HG02973 (cell line): Measurements from ENCODE around the gene PTPRN2.
"Not testable (repeated sequence)": the region's sequence is repeated elsewhere in the genome, so short reads cannot be mapped to it uniquely, and the experiment has no call there.

Experiments
- ATAC-seq: cut with Tn5 transposase; IDR thresholded peaks from one replicate; pipeline ENCODE4 v1.9.1; 2021; ENCODE audit warnings: moderate library complexity; ENCODE audit not compliant: unreplicated experiment

PTPRN2 gene

DNA sequence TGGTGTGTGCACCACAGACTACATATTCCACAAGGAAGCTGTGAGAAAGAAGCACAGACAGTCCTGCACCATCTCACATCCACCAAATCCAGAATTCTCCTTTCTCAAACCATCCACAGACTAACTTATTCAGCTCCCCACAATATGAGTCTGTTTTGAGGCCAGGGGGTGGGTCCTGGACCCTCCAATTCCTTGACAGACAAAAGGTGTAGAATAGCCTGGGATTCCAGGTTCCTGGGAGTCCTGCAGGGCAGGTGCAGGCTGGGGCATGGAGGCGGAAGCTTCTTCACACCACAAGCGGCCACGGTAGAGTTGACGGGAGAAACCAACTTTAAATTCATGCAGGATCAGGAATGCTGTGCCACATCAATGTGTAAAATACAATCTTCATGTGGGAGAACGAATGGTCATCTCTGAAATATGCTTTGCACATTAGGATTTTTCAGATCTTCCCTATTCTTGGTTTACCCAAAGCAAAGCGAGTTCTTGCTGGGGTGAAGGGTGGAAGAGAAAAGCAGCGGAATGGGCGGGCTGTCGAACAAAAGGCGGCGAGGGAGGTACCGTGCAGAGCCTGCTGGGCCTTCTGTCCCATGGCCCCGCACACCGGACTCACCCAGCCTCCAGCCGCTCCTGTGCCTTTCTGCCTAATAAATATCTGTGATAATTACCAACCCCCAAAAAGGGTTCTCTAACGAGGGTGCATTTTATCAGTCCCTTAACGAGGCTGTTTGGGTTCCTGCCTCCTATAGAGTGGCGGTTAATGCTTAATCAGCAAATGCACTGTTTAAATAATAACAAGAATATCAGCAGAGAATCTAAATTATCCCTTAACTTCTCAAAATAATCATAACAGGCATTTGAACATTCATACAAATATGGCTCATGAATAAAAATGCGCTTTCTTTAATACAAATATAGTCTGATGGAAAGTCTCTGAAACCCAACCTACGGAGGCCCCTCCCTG, 736.9 kb downstream of the PTPRN2 start:
- ATAC-seq, result no peak

DNA sequence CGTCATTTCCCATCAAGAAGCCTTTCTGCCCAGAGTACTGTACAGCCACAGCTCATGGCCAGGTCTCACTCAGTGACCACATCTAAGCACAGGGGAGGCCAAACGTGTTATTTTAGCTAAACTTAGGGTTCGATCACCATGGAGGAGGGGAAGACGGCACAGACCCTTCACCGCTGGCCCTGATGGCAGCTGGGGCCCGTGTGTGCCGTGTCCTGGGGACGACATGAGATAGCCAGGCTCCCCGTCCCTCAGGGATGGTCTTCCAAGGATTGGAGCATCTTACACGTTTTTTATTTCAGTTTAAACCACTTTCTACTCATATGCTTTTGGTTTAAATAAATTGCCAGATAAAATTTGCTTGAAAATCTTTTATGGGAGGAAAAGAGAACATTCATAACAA, 737.9 kb downstream of the PTPRN2 start:
- no peak for ATAC-seq

DNA sequence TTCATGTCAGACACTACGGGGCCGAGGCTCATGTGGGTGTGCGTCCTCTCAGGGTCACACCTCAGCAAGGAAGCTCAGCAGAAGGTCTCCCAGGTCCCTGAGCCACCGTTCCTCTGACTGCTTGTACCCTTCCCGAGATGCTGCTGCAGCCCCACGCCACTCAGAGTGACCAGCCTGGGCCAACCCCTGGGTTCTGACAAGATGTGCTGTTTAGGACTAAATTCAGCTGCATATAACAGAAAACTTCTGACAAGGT, 738.4 kb downstream of the PTPRN2 start:
- no peak for ATAC-seq

DNA sequence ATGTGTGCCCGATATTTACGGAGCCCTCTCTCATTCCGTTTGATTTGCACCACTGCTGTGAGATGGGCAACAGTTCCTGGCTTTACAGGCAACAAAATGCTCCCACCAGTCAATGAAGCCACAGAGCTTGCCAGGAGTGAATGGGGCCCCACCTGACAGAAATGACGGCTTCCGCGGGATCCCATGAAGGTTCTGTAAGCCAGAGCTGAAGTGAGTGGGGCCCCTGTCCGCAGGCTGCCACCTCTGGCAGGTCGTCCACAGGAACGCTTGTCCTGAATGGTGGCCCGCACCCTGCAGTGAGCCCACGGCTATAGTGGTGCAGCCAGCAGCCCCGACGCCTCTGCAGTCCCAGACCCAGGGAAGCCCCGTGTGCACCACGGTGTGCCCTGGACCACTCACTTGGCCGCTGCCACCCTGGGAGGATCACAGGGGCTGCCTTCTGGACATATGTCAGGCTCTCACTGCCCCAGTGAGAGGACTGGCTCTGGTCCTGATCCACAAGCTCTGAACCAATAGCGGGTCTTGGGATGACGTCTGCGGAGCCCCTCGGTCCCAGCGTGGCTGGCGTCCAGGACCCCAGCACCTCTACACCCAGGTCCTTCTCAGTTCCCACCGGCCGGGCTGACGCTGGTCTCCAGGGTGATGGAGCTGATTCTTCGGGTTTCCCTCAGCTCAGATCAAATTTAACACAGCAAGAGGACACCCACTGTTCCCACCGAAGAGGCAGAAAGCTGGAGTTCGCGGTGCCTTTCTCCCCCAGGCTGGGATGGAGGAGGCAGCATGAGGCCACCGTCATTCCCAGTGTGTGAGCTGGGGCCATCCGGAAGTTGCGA, 738.9 kb downstream of the PTPRN2 start:
- ATAC-seq, result no peak

DNA sequence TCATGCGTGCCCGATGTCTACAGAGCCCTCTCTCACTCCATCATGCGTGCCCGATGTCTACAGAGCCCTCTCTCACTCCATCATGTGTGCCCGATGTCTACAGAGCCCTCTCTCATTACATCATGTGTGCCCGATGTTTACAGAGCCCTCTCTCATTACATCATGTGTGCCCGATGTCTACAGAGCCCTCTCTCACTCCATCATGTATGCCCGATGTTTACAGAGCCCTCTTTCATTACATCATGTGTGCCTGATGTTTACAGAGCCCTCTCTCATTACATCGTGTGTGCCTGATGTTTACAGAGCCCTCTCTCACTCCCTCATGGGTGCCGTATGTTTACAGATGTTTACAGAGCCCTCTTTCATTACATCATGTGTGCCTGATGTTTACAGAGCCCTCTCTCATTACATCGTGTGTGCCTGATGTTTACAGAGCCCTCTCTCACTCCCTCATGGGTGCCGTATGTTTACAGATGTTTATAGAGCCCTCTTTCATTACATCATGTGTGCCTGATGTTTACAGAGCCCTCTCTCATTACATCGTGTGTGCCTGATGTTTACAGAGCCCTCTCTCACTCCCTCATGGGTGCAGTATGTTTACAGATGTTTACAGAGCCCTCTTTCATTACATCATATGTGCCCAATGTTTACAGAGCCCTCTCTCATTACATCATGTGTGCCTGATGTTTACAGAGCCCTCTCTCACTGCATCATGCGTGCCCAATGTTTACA, 739.7 kb downstream of the PTPRN2 start:
- not testable (repeated sequence) for ATAC-seq

DNA sequence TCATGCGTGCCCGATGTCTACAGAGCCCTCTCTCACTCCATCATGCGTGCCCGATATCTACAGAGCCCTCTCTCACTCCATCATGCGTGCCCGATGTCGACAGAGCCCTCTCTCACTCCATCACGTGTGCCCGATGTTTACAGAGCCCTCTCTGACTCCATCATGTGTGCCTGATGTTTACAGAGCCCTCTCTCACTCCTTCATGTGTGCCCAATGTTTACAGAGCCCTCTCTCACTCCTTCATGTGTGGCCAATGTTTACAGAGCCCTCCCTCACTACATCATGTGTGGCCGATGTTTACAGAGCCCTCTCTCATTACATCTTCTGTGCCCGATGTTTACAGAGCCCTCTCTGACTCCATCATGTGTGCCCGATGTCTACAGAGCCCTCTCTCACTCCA, 740.9 kb downstream of the PTPRN2 start:
- not testable (repeated sequence) for ATAC-seq

DNA sequence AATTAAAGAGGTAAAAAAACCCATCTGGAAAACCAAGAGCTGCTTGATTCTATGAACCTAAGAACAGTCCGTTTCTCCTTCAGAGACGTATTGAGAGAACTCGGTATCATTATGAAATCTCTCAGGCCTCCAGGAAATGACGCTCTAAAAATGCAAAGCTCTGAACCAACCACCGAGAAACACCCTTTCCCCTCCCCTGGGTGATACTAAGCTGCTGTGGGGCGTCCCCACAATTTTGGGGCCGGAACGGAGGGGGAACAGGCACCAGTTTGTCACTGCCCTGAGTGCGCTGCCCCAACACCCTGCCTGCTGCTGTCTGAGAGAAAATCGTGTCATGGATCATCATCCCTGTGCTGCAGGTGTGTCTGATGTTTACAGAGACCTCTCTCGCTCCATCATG, 741.4 kb downstream of the PTPRN2 start:
- no peak for ATAC-seq

DNA sequence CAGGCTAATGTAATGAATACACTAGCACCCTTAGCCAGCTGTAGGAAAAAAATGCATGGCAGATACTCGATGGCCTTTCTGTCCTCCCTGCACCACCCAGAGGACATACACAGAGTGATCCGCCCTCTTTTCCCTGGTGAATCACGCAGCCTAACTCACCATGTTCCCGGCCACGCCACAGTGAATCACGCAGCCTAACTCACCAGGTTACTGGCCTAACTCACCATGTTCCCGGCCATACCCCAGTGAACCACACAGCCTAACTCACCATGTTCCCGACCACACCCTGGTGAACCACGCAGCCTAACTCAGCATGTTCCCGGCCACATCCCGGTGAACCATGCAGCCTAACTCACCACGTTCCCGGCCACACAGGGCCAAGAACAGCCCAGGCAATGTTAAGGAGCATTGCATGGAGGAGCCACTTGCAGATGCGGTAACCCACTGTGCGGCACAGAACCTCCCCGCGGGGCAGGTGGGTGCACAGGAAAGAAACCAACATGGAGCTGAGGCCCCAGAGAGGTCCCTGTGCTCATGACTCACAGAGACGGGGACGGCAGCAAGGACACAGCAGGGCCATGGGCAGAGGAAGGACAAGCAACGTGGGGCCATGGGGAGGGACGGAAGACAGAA, 742.3 kb downstream of the PTPRN2 start:
- ATAC-seq, result no peak

DNA sequence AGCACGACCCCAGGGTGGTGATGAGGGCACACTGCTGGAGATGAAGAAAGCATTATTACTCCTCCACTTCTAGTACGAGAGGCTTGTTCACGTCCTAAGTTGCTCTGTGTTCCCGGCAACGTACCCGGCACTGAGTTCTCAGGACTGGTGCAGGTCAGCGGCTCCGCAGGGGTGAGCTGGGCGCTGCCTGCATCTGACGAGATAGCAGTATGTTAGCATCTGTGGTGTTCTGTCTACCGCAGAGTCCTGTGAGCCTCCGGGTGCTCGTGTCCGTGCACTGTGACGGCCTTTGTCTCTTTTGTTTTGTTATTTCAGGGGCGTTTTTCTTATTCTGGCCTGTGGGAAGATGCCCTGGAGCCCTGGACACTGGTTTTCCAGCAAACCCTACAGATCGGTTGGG, 743.0 kb downstream of the PTPRN2 start:
- no peak for ATAC-seq

DNA sequence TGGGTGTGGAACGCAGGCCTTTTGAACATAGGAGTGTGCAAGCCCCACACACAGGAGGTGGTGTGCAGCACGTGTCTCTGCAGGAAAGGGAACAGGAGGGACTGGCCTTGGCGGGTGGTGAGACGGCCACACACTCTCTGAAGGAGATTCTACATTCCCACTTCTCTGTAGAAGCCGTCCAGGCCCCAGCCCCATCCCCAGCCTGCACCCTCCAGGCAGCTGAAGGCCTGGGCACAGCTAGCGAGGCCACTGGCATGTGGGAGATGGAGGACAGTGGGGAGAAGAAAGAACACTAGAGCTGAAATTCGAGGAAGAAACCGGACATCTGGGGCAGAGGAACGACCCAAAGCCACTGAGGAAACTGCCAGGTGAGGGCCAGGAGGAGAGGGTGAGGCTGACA, 743.5 kb downstream of the PTPRN2 start:
- no peak for ATAC-seq

DNA sequence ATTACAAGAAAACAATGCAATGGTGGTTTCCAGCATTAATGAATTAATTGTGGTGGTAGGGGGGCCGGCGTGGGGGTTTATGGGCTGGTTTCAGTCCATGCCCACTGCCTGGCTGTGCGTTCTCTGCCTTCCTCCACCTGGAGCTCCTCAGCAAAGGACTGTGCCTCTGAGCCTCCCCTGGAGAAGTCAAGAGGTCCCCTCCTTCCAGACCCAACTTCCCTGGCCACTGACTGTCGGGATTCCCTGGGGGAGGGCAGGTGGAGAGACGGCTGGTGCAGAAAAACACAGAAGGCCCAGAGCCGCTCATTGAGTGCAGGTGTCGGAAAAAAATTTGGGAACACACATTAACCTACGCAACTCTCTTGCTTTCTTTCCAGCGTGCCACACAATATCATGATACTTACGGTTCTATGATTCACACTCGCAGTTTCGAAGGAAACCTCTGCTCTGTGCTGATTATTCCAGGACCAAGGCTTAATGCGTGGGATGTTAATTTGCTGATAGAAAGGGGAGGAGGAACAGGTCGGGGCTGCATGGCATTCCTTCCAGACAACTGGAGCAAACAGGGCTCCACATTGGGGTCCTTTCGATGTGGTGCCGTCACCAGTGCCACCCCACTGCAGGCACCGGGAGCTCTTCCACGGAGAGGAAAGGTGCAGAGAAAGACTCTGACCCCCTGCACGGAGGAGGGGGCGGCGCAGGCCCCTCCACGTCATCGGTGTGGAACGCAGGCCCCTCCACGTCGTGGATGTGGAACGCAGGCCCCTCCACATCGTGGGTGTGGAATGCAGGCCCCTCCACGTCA, 744.1 kb downstream of the PTPRN2 start:
- no peak for ATAC-seq

DNA sequence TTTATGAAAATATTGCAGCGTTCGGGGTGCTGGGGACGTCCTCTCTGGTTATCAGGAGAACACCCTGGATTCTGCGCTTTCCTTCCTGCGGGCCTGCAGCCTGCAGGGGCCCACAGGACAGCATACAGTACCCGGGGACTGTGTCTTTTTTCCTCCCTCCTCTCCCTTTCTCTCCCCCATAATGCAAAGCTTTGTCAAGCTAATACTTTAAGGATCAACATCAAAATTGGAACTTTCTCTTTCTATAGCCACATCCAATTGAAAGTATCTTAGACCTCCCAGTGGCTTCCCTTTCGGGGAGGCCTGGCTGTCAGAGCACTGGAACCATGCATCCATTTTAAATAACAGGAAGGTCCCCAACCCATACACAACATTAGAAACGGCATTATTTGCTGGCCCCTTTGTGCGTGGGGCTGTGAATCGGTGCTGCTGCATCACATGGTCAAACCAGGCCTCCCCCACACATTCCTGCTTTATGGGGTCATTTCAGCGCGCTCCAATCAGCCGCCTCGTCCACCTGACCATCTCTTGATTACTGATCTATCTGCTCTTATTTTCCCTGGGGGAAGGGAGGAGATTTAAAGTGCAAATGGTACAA, 745.8 kb downstream of the PTPRN2 start:
- ATAC-seq, result no peak

DNA sequence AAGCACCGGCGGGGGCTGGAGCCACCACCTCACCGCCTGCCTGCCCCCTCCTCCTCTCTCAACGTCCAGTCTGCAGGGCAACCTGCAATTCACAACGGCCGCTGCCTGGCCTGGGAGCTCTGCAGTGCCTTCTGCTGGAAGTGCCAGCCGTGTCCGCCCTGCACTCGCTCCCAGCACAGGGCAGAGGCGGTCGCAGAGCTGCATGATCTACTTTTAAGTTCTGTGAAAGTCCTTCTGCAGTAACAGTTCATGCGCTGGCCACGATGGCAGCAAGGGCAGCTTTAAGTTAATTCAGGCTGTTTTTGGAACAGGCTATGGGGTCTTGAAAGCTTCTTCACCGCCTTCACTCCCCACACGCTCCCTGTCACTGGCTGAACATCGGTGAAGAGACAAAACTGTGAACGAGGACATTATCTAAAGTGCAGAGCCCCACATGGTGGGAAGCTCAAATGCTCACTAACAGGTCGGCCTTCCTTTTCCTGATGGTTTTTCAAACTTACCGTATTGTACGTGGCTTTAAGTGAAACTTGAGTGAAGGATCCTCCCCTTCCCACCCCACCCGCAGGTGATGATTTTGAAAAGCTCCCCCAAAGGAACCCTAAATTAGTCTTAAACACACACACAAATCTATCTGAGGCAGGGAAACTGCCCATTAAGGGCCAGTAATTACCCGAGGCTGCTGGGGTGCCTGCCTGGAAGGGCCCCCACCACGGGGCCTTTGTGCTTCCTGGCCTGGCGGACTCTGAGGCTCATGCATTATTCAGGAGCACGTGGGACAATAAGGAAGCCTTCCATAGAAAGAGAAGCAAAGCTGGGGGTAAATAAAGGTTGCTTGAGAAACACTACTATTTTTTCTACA, 746.5 kb downstream of the PTPRN2 start:
- no peak for ATAC-seq

DNA sequence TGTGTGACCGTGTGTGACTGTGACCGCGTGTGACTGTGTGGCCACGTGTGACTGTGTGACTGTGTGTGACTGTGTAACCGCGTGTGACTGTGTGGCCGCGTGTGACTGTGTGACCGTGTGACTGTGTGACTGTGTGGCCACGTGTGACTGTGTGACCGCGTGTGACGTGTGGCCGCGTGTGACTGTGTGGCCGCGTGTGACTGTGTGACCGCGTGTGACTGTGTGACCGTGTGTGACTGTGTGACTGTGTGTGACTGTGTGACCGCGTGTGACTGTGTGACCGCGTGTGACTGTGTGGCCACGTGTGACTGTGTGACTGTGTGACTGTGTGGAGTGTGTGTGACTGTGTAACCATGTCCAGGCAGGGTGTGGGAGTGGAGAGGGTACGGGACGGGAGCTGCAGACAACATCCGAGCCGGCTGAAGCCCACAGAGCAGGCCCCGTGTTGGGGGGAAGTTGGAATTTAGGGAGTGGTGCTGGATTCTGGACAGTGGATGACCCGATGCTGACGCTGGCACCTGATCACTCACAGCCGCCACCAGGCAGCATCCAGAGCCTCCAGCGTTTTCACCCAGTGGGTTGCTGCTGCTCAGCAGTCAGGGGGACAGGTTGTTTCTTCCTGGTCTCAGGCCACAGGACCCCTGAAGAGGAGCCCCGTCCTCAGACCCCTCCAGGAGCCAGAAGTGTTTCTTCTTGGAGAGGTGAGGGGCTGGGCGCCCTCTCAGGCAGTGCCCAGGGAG, 747.3 kb downstream of the PTPRN2 start:
- no peak for ATAC-seq

DNA sequence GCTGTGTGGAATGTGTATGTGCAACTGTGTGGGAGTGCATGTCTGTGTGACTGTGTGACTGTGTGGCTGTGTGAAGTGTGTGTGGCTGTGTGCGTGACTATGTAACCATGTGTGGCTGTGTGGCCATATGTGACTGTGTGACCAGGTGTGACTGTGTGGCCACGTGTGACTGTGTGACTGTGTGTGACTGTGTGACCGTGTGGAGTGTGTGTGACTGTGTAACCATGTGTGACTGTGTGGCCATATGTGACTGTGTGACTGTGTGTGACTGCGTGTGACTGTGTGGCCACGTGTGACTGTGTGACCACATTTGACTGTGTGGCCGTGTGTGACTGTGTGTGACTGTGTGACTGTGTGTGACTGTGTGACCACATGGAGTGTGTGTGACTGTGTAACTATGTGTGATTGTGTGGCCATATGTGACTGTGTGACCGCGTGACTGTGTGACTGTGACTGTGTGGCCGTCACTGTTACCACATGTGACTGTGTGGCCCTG, 747.9 kb downstream of the PTPRN2 start:
- no peak for ATAC-seq

DNA sequence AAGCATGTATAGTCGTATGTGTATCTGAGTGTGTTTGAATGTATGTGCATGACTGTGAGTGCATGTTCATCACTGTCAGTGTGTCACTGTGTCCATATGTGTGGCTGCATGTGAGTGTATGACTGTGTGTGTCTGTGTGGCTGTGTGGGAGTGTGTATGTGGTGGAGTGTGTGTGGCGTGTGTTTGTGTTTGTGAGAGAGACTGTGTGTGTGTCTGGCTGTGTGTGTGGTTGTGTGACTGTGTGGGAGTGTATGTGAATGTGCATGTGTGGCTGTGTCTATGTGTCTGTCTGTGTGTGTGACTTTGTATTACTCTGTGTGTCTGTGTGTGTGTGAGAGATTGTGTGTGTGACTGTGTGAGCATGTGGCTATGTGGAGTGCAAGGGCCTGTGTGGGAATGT, 748.4 kb downstream of the PTPRN2 start:
- no peak for ATAC-seq

DNA sequence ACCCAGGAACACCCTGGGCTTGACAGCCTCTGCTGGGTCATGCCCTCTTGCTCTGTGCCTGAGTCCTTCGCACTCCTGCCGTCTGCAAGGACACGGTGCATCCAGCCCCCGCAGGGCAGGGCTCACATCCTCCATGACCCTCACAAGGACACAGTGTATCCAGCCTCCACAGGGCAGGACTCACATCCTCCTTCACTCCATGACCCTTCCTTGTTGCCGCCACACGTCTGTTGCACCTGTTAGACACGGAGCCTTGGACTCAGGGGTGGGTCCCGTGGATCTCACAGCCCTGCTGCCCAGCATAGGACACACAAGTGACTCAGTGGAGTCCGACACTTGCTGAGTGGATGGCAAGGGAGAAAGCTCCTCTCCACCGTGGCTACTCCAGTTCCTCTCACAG, 750.1 kb downstream of the PTPRN2 start:
- ATAC-seq, result no peak

DNA sequence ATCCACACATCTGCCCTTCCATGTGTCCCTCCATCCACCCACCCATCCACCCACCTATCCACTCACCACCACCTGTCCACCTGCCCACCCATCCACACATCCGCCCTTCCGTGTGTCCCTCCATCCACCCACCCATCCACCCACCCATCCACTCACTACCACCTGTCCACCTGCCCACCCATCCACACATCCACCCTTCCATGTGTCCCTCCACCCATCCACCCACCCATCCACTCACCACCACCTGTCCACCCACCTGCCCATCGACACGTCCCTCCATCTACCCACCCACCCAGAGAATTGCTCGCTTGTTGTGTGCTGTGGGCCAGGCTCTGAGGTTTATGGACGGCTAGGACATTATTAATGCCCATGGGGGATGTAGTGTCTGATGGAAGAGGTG, 750.6 kb downstream of the PTPRN2 start:
- no peak for ATAC-seq
